VCaP (cell line): ENCODE results near the gene CNTN4.

Source experiments
- H3K27ac ChIP-seq: fragments of 450-650 bp; 2 replicates; pipeline ENCODE4 v1.5.1; 2017
- CTCF ChIP-seq: fragments of 450-650 bp; conservative IDR thresholded peaks from 2 replicates; pipeline ENCODE4 v1.5.1; 2017; ENCODE audit warnings: mild to moderate bottlenecking, moderate library complexity

The CNTN4 gene

GRCh38 chr3:2968475-2968874 is 869.8 kb downstream of the CNTN4 start:
- peak overlapping the region; percentile 54 for H3K27ac ChIP-seq
- TF ChIP-seq CTCF = no peak

GRCh38 chr3:2976212-2976611 is 877.5 kb downstream of the CNTN4 start:
- TF ChIP-seq CTCF = no peak
- peak overlapping the region; percentile 94 for H3K27ac ChIP-seq

DNA sequence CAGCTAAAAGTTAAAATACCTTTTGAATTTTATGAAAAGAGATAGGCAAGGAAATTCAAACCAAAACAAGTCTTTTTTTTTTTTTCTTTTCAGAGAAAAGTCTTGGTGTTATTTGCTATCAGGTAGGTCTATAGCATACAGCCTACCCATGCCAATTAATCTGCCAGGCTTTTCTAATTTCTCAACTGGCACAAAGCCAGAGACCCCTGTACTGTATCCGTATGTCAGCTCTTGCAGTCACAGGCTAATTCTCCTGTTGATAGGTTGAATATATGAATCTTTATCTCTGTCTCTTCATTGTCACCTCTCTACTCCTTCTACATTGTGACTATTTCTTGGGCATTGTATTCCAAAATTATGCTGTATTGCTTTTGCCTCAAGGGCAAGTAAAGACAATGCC is 878.1 kb downstream of the CNTN4 start:
- H3K27ac ChIP-seq = peak overlapping the region; percentile 94
- no peak for TF ChIP-seq CTCF

DNA sequence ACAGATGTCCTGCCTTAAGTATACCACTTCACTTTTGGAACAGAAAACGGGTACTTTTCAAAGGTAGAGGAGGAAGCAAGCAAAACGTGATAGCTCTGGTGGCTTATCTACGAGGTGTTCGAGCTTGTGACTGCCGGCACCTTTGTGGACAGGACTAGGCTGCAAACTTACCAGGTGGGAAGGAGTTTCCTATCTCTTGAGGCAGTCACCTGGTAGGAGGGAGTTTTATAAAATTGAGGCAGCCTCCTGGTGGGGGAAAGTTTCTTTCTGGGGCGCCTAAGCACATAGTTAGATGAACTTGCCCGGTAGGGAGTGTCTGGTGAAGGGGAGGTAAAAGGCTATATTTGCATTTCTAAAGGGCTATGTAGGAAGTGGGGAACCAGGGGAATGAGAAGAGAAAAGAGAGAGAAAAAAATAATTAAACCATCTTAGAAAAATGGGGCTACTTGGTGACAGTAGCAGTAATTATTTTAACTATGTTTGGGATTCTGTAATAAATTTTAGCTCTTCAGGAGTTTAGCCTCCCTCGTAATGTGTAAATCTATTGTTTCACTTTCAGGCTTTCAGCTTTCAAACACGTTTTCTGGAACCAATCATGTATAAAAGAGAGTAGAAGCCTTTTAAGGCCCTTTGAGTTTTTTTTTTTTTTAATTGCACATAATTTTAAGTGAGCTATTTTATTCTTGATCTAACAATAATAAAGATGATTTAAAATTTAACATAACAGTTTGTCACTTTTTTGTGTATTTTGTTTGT is 880.5 kb downstream of the CNTN4 start:
- no peak for TF ChIP-seq CTCF
- peak overlapping the region; percentile 94 for H3K27ac ChIP-seq

GRCh38 chr3:2984005-2984830 is 885.6 kb downstream of the CNTN4 start:
- H3K27ac ChIP-seq = no peak overlapping the region
- no peak for TF ChIP-seq CTCF

DNA sequence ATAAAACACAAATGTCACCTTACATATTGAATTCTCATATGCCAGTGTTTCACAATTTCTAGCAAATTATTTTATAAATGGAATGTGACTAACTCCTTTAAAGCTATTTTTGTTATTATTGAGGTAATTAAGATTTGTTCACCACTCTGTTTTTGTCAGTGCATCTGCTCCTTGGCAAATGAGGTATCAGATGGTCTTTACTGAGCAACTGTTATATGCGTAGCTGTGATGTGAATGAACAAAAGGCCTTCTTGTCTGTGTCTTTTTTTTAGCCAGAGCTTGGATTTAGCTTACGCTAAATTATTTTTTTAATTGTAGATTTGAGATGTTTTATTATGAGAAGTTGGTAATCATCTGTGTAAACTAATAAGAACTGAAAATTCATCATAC is 886.2 kb downstream of the CNTN4 start:
- TF ChIP-seq CTCF = no peak
- H3K27ac ChIP-seq = no peak overlapping the region

GRCh38 chr3:2985479-2985878 is 886.8 kb downstream of the CNTN4 start:
- no peak overlapping the region for H3K27ac ChIP-seq
- no peak for TF ChIP-seq CTCF
